ENCODE measurements around the gene KMT2E.

KMT2E gene

GRCh38 chr7:105112440-105113418, 98.7 kb downstream of the KMT2E start:
- Histone ChIP-seq H3K9me3 (no peaks in the 10 kb centered on the region), H3K36me3 (peaks cover 66 to 82% (median 69%) of the 10 kb centered on the region in 3 donors), H3K27ac (no peak overlapping the region), H3K4me3 (no peak overlapping the region), H3K27me3 (no peaks in the 10 kb centered on the region), H3K4me1 (peaks cover 0 to 4% (median 0%) of the 10 kb centered on the region in 4 donors)
- intact Hi-C loops (cut with DNase I; ENCODE audit: low total_unique reads), result no loop called here
- DNase-seq, result no peak
- no peak for TF ChIP-seq CTCF (IDR thresholded peaks at IDR 0.05)

DNA sequence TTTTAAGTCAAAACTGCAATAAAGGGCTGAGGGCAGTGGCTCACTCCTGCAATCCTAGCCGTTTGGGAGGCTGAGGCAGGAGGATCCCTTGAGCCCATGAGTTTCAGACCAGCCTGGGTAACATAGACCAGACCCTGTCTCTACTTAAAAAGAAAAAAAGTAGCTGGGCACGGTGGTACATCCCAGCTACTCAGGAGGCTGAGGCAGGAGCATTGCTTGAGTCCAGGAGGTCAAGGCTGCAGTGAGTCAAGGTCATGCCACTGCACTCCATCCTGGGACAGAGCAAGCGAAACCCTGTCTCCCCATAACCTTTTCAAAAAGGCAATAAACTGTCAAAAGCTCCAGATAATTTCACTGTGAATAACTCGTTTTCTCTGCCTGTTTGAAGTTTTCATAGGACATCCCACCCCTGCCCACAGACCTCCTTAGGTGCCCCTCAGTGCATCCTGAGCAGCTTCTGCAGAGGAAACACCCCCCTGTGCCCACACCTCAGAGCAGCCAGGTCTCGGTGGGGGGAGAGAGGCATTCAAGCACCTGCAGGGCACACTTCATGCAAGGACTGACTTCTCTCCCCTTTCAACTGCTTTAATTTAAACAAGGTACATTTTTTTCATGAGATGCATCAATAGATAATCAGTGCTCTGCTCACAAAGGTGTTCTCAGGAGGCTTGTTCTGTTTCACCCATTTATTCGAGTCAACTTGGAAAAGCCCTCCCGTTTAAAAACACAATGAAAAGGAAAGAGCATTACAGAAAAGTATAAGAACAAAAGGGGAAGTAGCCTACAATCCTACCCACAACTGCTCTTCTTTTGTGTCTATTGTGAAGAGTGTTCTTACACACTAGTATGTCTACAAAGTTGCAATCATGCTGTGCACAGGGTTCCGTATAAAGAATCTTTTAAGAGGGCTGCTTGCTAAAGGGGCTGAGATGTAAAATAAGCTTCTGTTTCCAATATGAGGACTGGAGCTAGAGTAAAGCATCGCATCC, 104.9 kb downstream of the KMT2E start:
- Histone ChIP-seq H3K4me1 (no peaks in the 10 kb centered on the region), H3K36me3 (peaks cover 10 to 26% (median 16%) of the 10 kb centered on the region in 3 donors), H3K9me3 (no peaks in the 10 kb centered on the region), H3K4me3 (no peak overlapping the region), H3K27me3 (no peaks in the 10 kb centered on the region), H3K27ac (no peak overlapping the region)
- TF ChIP-seq CTCF (IDR thresholded peaks at IDR 0.05), result no peak
- intact Hi-C loops (cut with DNase I; ENCODE audit: low total_unique reads), result no loop called here
- no peak for DNase-seq

DNA sequence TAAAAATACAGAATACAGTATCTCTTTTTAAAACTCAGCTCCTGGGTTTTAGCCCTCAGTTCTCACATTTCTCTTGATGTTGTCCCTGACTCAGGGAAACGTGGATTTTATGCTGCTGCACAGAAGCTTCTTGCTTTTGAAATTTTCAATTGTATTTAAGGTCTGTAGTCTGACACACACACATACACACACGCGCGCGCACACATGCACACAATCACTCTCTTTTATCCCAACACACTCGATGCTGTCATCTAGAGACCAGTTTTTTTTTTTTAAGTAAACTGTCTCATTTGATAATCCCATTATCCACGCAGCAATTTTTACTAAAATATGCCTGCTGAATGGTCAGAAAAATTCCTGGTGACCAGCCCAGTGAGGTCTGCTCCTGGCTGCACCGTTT, 108.6 kb downstream of the KMT2E start:
- H3K27ac ChIP-seq, result no peak overlapping the region
- intact Hi-C loops (cut with DNase I; ENCODE audit: low total_unique reads), result no loop called here
- no peak for DNase-seq
- no peak for TF ChIP-seq CTCF (IDR thresholded peaks at IDR 0.05)
- no peak overlapping the region for H3K4me3 ChIP-seq
- H3K9me3 ChIP-seq, result no peaks in the 10 kb centered on the region
- peaks cover 0 to 43% (median 18%) of the 10 kb centered on the region in 3 donors for H3K36me3 ChIP-seq
- no peaks in the 10 kb centered on the region for H3K4me1 ChIP-seq
- no peaks in the 10 kb centered on the region for H3K27me3 ChIP-seq

DNA sequence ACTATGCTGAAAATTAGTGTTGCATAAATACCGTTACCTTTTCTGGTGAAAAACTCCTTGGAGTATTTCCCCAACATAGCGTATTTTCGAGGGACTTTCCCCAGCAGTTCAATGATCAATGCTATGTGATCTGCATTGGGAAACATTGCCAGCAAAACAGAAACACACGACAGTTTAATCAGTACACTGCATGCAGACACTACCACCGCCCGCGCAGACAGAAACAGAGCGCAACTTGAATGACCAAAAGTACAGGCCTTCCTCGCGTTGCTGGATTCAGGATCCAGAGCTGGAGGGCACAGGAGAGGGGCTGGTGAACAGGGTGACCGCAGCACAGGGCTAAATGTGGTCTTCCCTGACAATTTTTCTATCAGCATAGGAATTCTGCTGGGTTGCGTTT, 111.7 kb downstream of the KMT2E start:
- Histone ChIP-seq H3K4me3 (no peak overlapping the region), H3K4me1 (no peaks in the 10 kb centered on the region), H3K27ac (no peak overlapping the region), H3K36me3 (peaks cover 0 to 44% (median 18%) of the 10 kb centered on the region in 3 donors), H3K9me3 (no peaks in the 10 kb centered on the region), H3K27me3 (no peaks in the 10 kb centered on the region)
- TF ChIP-seq CTCF (IDR thresholded peaks at IDR 0.05), result no peak
- intact Hi-C loops (cut with DNase I; ENCODE audit: low total_unique reads), result no loop called here
- DNase-seq, result no peak

GRCh38 chr7:105126436-105126975, 112.5 kb downstream of the KMT2E start:
- intact Hi-C loops (cut with DNase I; ENCODE audit: low total_unique reads), result no loop called here
- no peak for DNase-seq
- H3K27ac ChIP-seq, result no peak overlapping the region
- H3K27me3 ChIP-seq, result no peaks in the 10 kb centered on the region
- H3K36me3 ChIP-seq, result peaks cover 0 to 46% (median 18%) of the 10 kb centered on the region in 3 donors
- no peak for TF ChIP-seq CTCF (IDR thresholded peaks at IDR 0.05)
- H3K4me3 ChIP-seq, result no peak overlapping the region
- H3K4me1 ChIP-seq, result no peaks in the 10 kb centered on the region
- H3K9me3 ChIP-seq, result no peaks in the 10 kb centered on the region
